Smooth muscle cell (in vitro differentiated cells): ENCODE measurements around the gene ST6GALNAC4. TPM values are rescaled to one million over a fixed set of nuclear protein-coding genes. Genes with fewer than 3 reads are reported as not detected.

Source experiments
- DNase-seq: peaks from one replicate; lab custom pipeline; 2025; ENCODE audit not compliant: unreplicated experiment; lab: John Stamatoyannopoulos, UW
- H2AFZ ChIP-seq: fragments of 200-600 bp; sonication (generic); 2 replicates; pipeline ENCODE4 v1.6.0; 2016; ENCODE audit warnings: antibody characterized with exemption, low read depth, mild to moderate bottlenecking
- H3F3A ChIP-seq: fragments of 200-600 bp; sonication (generic); 2 replicates; pipeline ENCODE4 v1.6.0; 2017; ENCODE audit warnings: antibody characterized with exemption, low read depth
- H3K27ac ChIP-seq: fragments of 200-600 bp; sonication (generic); 2 replicates; pipeline ENCODE4 v1.5.1; 2016; ENCODE audit warnings: low read depth, mild to moderate bottlenecking
- H3K27me3 ChIP-seq: fragments of 200-600 bp; sonication (generic); 2 replicates; pipeline ENCODE4 v1.6.1; 2016; ENCODE audit warnings: low read depth, mild to moderate bottlenecking
- H3K36me3 ChIP-seq: fragments of 200-600 bp; sonication (generic); 2 replicates; pipeline ENCODE4 v1.5.1; 2016; ENCODE audit warnings: low read depth
- H3K4me1 ChIP-seq: fragments of 200-600 bp; sonication (generic); 2 replicates; pipeline ENCODE4 v1.5.1; 2016; ENCODE audit warnings: low read depth
- H3K4me2 ChIP-seq: fragments of 200-600 bp; sonication (generic); 2 replicates; pipeline ENCODE4 v1.6.0; 2016; ENCODE audit warnings: mild to moderate bottlenecking
- H3K4me3 ChIP-seq: fragments of 200-600 bp; sonication (generic); 2 replicates; pipeline ENCODE4 v1.5.1; 2016; ENCODE audit warnings: mild to moderate bottlenecking
- H3K79me2 ChIP-seq: fragments of 200-600 bp; sonication (generic); 2 replicates; pipeline ENCODE4 v1.6.0; 2016; ENCODE audit warnings: low read depth, mild to moderate bottlenecking
- H3K9ac ChIP-seq: fragments of 200-600 bp; sonication (generic); 2 replicates; pipeline ENCODE4 v1.6.0; 2016; ENCODE audit warnings: low read depth
- H3K9me3 ChIP-seq: fragments of 200-600 bp; sonication (generic); replicated peaks from 2 replicates; pipeline ENCODE4 v1.5.1; 2016; ENCODE audit warnings: low read depth
- H4K20me1 ChIP-seq: fragments of 200-600 bp; sonication (generic); 2 replicates; pipeline ENCODE4 v1.6.0; 2016; ENCODE audit warnings: low read depth
- WGBS: methylation state at CpG from one replicate; pipeline ENCODE4 v1.1.7; 2016; ENCODE audit warnings: low lambda C conversion rate; 5-methylcytosine and 5-hydroxymethylcytosine counted together
- polyA plus RNA-seq: library from polyadenylated mRNA; unstranded; fragments of >200 nt; fragmentation: Nextera tagmentation; extraction: Ambion mirVana; gene quantifications from 2 replicates; pipeline ENCODE4 v1.2.1, GENCODE V29; 2016
- total RNA-seq: library from RNA; depleted of rRNA; stranded (reverse); fragments of >200 nt; gene quantifications from 2 replicates; pipeline ENCODE4 v1.2.3, GENCODE V29; 2014
- TF ChIP-seq, protein P1 (sequence below): fragments of 200-600 bp; sonication (generic); IDR thresholded peaks from 2 replicates; pipeline ENCODE4 v1.5.1; 2017; ENCODE audit warnings: borderline replicate concordance, mild to moderate bottlenecking, antibody characterized with exemption; ENCODE audit not compliant: insufficient read depth, poor library complexity, severe bottlenecking

The ST6GALNAC4 gene
- total and polyA plus RNA-seq, 2 experiments from 2014 or later: 12.1 to 22.5 TPM

DNA sequence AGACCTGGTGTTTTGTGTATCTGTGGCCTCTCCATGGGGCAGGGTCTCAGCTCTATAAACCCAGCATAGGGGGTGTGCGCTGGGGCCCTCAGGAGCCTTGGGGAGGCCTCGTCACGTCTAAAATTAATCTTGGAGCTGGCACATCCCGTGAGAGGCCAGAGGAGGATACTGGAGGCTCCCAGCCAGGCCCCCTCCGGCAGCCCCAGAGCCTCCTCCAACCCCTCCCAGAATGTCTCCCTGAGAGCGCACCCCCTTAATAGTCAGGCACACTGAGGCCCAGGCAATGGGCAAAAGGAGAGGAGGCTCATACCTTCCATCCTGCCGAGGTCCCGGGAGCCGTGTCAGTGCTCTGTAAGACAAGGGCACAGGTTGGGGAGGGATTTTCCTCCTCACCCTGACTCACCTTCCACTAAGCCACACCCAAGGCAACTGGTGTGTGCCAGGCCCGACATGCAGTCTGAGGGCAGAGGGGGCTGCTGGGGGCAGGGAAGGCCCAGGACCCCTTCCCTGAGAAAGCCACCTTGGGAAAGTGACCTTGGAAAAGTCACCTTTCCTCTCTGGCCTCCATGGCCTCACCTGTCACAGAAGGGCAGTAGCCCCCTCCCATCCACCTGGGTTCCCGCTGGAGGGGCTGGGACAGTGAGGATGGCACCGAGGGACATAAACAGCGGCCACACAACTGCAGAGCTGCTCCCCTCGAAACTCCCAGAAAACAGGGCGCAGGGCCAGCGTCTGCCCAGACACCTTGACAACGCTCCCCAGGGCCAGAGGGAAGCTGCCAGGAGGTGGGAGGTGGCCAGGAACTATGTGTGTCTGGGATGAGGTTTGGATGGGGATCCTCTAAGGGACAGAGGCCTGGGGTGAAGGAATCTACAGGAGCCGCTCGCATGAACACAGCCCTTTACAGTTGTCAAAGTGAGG is 42.3 kb downstream of the ST6GALNAC4 start:
- Histone ChIP-seq H3K4me3 (no peak overlapping the region), H3K27ac (no peak overlapping the region)
- TF ChIP-seq, protein P1, sequence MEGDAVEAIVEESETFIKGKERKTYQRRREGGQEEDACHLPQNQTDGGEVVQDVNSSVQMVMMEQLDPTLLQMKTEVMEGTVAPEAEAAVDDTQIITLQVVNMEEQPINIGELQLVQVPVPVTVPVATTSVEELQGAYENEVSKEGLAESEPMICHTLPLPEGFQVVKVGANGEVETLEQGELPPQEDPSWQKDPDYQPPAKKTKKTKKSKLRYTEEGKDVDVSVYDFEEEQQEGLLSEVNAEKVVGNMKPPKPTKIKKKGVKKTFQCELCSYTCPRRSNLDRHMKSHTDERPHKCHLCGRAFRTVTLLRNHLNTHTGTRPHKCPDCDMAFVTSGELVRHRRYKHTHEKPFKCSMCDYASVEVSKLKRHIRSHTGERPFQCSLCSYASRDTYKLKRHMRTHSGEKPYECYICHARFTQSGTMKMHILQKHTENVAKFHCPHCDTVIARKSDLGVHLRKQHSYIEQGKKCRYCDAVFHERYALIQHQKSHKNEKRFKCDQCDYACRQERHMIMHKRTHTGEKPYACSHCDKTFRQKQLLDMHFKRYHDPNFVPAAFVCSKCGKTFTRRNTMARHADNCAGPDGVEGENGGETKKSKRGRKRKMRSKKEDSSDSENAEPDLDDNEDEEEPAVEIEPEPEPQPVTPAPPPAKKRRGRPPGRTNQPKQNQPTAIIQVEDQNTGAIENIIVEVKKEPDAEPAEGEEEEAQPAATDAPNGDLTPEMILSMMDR: no peak

DNA sequence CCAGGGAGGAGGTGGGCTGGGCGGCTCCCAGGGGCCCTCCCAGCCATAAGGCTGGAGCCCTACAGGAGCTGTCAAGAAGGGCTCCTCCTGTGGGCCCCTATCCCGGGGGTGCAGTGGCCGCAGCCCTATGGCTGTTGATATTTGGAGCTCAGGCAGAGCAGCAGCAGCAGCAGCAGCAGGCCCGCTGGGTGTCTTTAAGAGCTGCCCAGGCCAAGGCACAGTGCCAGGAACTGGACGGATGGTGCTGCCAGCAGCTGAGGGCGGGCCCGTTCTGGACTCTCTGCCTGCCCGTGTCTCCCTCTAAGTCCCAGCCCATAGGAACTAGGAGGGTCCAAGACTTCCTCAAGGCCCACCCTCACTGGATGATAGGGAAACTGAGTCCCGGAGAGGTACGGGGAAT is 43.0 kb downstream of the ST6GALNAC4 start:
- Histone ChIP-seq H3K79me2 (no peaks in the 10 kb centered on the region), H3K4me3 (no peak overlapping the region), H3K27me3 (no peaks in the 10 kb centered on the region), H3K9me3 (no peaks in the 10 kb centered on the region), H3K4me2 (no peak overlapping the region), H3K4me1 (peaks cover 5% of the 10 kb centered on the region), H3K27ac (no peak overlapping the region), H3F3A (no peaks in the 10 kb centered on the region), H2AFZ (no peak overlapping the region), H3K36me3 (no peaks in the 10 kb centered on the region), H4K20me1 (no peaks in the 10 kb centered on the region), H3K9ac (no peak overlapping the region)
- DNase-seq: no peak
- WGBS: 74% methylated on average over 10 of the region's 10 CpGs
- TF ChIP-seq, protein P1: no peak

More for the DNA sequence above, 42.3 kb downstream of the ST6GALNAC4 start:
- H3K79me2 ChIP-seq: no peaks in the 10 kb centered on the region
- no peak for DNase-seq
- H4K20me1 ChIP-seq: no peaks in the 10 kb centered on the region
- H3K9me3 ChIP-seq: no peaks in the 10 kb centered on the region
- H3K27me3 ChIP-seq: no peaks in the 10 kb centered on the region
- H3K9ac ChIP-seq: no peak overlapping the region
- 90% methylated on average over 19 of the region's 19 CpGs for WGBS
- peaks cover 5% of the 10 kb centered on the region for H3K4me1 ChIP-seq
- H2AFZ ChIP-seq: no peak overlapping the region
- H3K4me2 ChIP-seq: peak overlapping the region; percentile 81
- no peaks in the 10 kb centered on the region for H3F3A ChIP-seq
- no peaks in the 10 kb centered on the region for H3K36me3 ChIP-seq

DNA sequence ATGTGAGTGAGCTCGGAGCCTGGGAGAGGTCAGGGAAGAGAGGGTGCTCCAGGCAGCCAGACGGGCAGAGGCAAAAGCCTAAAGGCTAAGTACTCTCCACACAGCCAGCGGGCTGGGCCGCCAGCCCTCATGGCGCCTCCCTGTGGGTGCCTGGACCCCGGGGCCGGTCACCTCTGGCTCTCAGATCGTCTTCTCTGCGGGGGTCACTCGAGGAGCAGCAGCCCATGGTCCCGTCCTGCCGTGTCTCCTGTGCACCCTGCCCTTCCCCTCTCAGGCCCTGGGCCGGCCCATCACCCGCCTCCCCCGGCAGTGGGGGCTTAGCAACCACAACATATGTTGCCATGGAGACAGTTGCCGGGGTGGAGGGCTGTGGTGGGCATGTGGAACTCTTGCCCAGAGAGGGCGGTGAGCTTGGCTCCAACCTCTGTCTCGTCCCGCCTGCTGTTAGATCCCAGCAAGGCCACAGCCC is 43.6 kb downstream of the ST6GALNAC4 start:
- 90% methylated on average over 17 of the region's 19 CpGs for WGBS
- Histone ChIP-seq H3K36me3 (no peaks in the 10 kb centered on the region), H3K9ac (no peak overlapping the region), H3K4me1 (peaks cover 5% of the 10 kb centered on the region), H3K4me3 (no peak overlapping the region), H4K20me1 (no peaks in the 10 kb centered on the region), H3K4me2 (no peak overlapping the region), H3K27me3 (no peaks in the 10 kb centered on the region), H3K79me2 (no peaks in the 10 kb centered on the region), H3F3A (no peaks in the 10 kb centered on the region), H2AFZ (no peak overlapping the region), H3K9me3 (no peaks in the 10 kb centered on the region), H3K27ac (no peak overlapping the region)
- TF ChIP-seq, protein P1: no peak
- no peak for DNase-seq
